ENCODE results near the gene CD200R1. TPM values are rescaled to one million over a fixed set of nuclear protein-coding genes. Genes with fewer than 3 reads are reported as not detected.

Gene CD200R1
- total RNA-seq, 1 experiment from 2014 or later = 0.05 TPM

DNA sequence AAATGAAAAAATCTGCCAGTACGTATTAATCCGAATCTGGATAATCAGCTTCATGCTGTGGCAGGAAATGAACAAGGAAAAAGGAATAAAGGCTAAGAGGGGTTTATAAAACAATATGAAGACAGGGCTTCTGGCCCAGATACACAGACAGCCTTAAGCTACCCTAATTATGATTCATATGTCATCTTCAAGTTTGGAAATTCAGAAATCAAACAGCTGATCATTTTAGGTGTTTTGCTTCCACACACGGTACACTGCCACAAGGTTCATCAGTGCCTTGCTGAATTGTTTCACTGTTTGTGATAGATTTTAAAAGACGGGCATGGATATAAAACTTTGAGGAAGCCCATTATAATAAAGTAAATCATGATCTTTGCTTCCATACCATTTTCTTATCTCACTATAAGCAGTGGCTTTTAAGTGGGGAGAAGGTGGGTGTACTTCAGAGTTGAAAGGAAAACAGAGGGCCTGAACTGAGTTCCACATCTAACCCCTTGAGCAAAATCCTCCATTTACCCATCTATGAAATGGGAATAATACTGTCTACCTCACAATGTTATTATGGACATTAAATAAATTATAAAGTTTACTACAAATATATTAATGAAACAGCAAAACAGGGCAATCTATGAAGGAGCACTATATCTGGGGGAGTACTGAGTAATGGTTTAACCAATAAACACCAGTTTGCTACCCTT lies 31.6 kb upstream of the CD200R1 start:
- ATAC-seq (no peak), DNase-seq (ENCODE audit: low read depth, low spot score) (no peak)
- peaks cover 51% of the 10 kb centered on the region for H3K36me3 ChIP-seq (ENCODE audit: control insufficient read depth, insufficient read depth, low read length)
- no TSS peak for BruUV-seq (replicated peaks)
- H3K27me3 ChIP-seq (ENCODE audit: control insufficient read depth, insufficient read depth, low read length) = no peaks in the 10 kb centered on the region
- ChIA-PET POLR2A (no interaction called here), CTCF (no interaction called here)
- TF ChIP-seq, protein P1, sequence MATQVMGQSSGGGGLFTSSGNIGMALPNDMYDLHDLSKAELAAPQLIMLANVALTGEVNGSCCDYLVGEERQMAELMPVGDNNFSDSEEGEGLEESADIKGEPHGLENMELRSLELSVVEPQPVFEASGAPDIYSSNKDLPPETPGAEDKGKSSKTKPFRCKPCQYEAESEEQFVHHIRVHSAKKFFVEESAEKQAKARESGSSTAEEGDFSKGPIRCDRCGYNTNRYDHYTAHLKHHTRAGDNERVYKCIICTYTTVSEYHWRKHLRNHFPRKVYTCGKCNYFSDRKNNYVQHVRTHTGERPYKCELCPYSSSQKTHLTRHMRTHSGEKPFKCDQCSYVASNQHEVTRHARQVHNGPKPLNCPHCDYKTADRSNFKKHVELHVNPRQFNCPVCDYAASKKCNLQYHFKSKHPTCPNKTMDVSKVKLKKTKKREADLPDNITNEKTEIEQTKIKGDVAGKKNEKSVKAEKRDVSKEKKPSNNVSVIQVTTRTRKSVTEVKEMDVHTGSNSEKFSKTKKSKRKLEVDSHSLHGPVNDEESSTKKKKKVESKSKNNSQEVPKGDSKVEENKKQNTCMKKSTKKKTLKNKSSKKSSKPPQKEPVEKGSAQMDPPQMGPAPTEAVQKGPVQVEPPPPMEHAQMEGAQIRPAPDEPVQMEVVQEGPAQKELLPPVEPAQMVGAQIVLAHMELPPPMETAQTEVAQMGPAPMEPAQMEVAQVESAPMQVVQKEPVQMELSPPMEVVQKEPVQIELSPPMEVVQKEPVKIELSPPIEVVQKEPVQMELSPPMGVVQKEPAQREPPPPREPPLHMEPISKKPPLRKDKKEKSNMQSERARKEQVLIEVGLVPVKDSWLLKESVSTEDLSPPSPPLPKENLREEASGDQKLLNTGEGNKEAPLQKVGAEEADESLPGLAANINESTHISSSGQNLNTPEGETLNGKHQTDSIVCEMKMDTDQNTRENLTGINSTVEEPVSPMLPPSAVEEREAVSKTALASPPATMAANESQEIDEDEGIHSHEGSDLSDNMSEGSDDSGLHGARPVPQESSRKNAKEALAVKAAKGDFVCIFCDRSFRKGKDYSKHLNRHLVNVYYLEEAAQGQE (IDR thresholded peaks at IDR 0.05; ENCODE audit: insufficient read depth in 1 of 2, low read depth in 2 of 2, low read length in 1 of 2) = no peak
- TF ChIP-seq TCF7L2 (IDR thresholded peaks at IDR 0.05; ENCODE audit: low read depth, low read length) (no peak), POLR2AphosphoS5 (IDR thresholded peaks at IDR 0.05; ENCODE audit: low read depth, low read length) (no peak), SIN3A (IDR thresholded peaks at IDR 0.05; ENCODE audit: borderline replicate concordance, insufficient read depth, low read depth, low read length) (no peak)
- TF ChIP-seq, protein P2, sequence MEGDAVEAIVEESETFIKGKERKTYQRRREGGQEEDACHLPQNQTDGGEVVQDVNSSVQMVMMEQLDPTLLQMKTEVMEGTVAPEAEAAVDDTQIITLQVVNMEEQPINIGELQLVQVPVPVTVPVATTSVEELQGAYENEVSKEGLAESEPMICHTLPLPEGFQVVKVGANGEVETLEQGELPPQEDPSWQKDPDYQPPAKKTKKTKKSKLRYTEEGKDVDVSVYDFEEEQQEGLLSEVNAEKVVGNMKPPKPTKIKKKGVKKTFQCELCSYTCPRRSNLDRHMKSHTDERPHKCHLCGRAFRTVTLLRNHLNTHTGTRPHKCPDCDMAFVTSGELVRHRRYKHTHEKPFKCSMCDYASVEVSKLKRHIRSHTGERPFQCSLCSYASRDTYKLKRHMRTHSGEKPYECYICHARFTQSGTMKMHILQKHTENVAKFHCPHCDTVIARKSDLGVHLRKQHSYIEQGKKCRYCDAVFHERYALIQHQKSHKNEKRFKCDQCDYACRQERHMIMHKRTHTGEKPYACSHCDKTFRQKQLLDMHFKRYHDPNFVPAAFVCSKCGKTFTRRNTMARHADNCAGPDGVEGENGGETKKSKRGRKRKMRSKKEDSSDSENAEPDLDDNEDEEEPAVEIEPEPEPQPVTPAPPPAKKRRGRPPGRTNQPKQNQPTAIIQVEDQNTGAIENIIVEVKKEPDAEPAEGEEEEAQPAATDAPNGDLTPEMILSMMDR (IDR thresholded peaks at IDR 0.05) = no peak
- in situ Hi-C loops (cut with HindIII; ENCODE audit: low pct_unique_long_range_greater_than_20kb, low sequenced_read_pairs) = no loop called here
- H3K4me3 ChIP-seq (ENCODE audit: low read depth in 2 of 2, low read length in 2 of 2) = no peak overlapping the region
- intact Hi-C loops (cut with micrococcal nuclease; ENCODE audit: unreplicated experiment) = no loop called here
- no peaks in the 10 kb centered on the region for H3K9me3 ChIP-seq (ENCODE audit: control insufficient read depth, insufficient read depth, low read depth, low read length)
- no peak overlapping the region for H3K27ac ChIP-seq (ENCODE audit: low read length)
- no peaks in the 10 kb centered on the region for H3K4me1 ChIP-seq (ENCODE audit: control insufficient read depth, insufficient read depth, low read length)

DNA sequence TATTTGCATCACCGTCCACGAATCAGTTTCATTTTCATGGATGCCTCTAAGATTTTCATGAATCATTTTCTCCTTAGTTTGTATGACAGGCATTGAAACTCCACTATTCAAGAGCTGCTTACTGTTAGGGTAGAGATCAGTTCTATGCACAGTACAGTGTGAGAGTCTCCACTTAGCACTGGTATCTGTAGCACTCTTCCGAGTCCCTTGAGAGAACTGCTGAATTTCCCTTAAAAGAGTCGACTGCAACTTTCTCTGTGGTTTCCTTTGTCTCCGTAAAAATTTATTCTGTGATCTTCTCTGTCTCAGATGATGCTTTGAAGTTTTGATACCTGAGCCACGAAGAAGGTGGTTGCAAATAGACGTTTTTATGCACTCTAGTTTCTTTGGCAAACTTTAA lies 30.7 kb upstream of the CD200R1 start:
- H3K27me3 ChIP-seq (ENCODE audit: control insufficient read depth, insufficient read depth, low read length) = no peaks in the 10 kb centered on the region
- H3K36me3 ChIP-seq (ENCODE audit: control insufficient read depth, insufficient read depth, low read length) = peaks cover 51% of the 10 kb centered on the region
- H3K9me3 ChIP-seq (ENCODE audit: control insufficient read depth, insufficient read depth, low read depth, low read length) = no peaks in the 10 kb centered on the region
- CTCF ChIA-PET = interaction anchor here (0.5 kb wide), 1 partner anchor 965 kb away, joined by 5 read pairs; no protein-coding TSS in a partner anchor
- BruUV-seq (replicated peaks) = no TSS peak
- in situ Hi-C loops (cut with HindIII; ENCODE audit: low pct_unique_long_range_greater_than_20kb, low sequenced_read_pairs) (no loop called here), intact Hi-C loops (cut with micrococcal nuclease; ENCODE audit: unreplicated experiment) (no loop called here)
- no peak for DNase-seq (ENCODE audit: low read depth, low spot score)
- no peak overlapping the region for H3K4me3 ChIP-seq (ENCODE audit: low read depth in 2 of 2, low read length in 2 of 2)
- no peaks in the 10 kb centered on the region for H3K4me1 ChIP-seq (ENCODE audit: control insufficient read depth, insufficient read depth, low read length)
- H3K27ac ChIP-seq (ENCODE audit: low read length) = no peak overlapping the region
- POLR2A ChIA-PET = no interaction called here
- ATAC-seq = no peak
- TF ChIP-seq TCF7L2 (IDR thresholded peaks at IDR 0.05; ENCODE audit: low read depth, low read length) (no peak), POLR2AphosphoS5 (IDR thresholded peaks at IDR 0.05; ENCODE audit: low read depth, low read length) (no peak), SIN3A (IDR thresholded peaks at IDR 0.05; ENCODE audit: borderline replicate concordance, insufficient read depth, low read depth, low read length) (no peak)
- TF ChIP-seq, protein P1 (IDR thresholded peaks at IDR 0.05; ENCODE audit: insufficient read depth in 1 of 2, low read depth in 2 of 2, low read length in 1 of 2) = no peak
- TF ChIP-seq, protein P2 (IDR thresholded peaks at IDR 0.05) = no peak
